ENCODE data around the gene PTPN6. TPM values are rescaled to one million over a fixed set of nuclear protein-coding genes. Genes with fewer than 3 reads are reported as not detected.

Gene PTPN6
- total and polyA plus RNA-seq, 2 of the 13 experiments (the other 11 are each of a cell fraction or from before 2014, with no cell fraction given): 10.5 to 10.6 TPM

GRCh38 chr12:6946033-6946919, 4.9 kb upstream of the PTPN6 start (continued):
- TF ChIP-seq ZNF609 (CRISPR knock-in tag; IDR thresholded peaks at IDR 0.05; ENCODE audit: borderline replicate concordance): peak; percentile 34; the same call in 1 of the 2 replicates
- no peak for TF ChIP-seq ARID2 (CRISPR knock-in tag; IDR thresholded peaks at IDR 0.05; ENCODE audit: borderline replicate concordance)
- peak; percentile 76; the same call in 1 of the 2 replicates for TF ChIP-seq KDM4B (CRISPR knock-in tag; IDR thresholded peaks at IDR 0.05)
- peak; percentile 76 for TF ChIP-seq NRL (CRISPR knock-in tag; IDR thresholded peaks at IDR 0.05; ENCODE audit: borderline replicate concordance)
- TF ChIP-seq ZNF281 (CRISPR knock-in tag; IDR thresholded peaks at IDR 0.05; ENCODE audit: borderline replicate concordance): 0 out of 2 replicates have a peak, but pooled peaks have one; percentile 3
- TF ChIP-seq NFYB (CRISPR knock-in tag; IDR thresholded peaks at IDR 0.05): peak; percentile 76
- peak; percentile 76; the same call in 1 of the 2 replicates for TF ChIP-seq TBX2 (CRISPR knock-in tag; IDR thresholded peaks at IDR 0.05; ENCODE audit: borderline replicate concordance)
- TF ChIP-seq PAXIP1 (CRISPR knock-in tag; conservative IDR thresholded peaks at IDR 0.05): peak; percentile 47; the same call in 1 of the 2 replicates
- TF ChIP-seq ZNF10 (CRISPR knock-in tag; IDR thresholded peaks at IDR 0.05; ENCODE audit: borderline replicate concordance, low read depth): no peak
- TF ChIP-seq ZUFSP (CRISPR knock-in tag; IDR thresholded peaks at IDR 0.05; ENCODE audit: borderline replicate concordance): no peak
- peak; percentile 60; the same call in 1 of the 2 replicates for TF ChIP-seq HOXA5 (CRISPR knock-in tag; IDR thresholded peaks at IDR 0.05)
